OCI-LY1 (cell line): ENCODE data around the gene CST8.

Source experiments
- CTCF ChIP-seq: fragments of 200-600 bp; sonication (generic), shearing (Covaris generic); IDR thresholded peaks from 2 replicates; pipeline ENCODE4 v1.5.1; 2017; ENCODE audit warnings: mild to moderate bottlenecking, antibody characterized with exemption, low read length, moderate library complexity, mixed read lengths
- EZH2 ChIP-seq: fragments of 200-600 bp; sonication (generic), shearing (Covaris generic); IDR thresholded peaks from 2 replicates; pipeline ENCODE4 v1.8.0; 2017; ENCODE audit warnings: borderline replicate concordance, mixed run types, mild to moderate bottlenecking, antibody characterized with exemption, low read length, moderate library complexity, mixed read lengths

- TF ChIP-seq CTCF (no peak), EZH2 (no peak)
Observed at GRCh38 chr20:23452776-23453175, 38.1 kb upstream of the CST8 start, which contains the start of gene CST11.
